Measurements from ENCODE around the gene TMEM117.

- TF ChIP-seq CTCF (IDR thresholded peaks at IDR 0.05; ENCODE audit: low read length) (peak; percentile 63; the same call in 1 of the 2 replicates), EZH2 (IDR thresholded peaks at IDR 0.05; ENCODE audit: borderline replicate concordance, low read length) (no peak)
These were observed 179.6 kb downstream of the TMEM117 start for GRCh38 chr12:44015333-44015941.

All from OCI-LY1 (cell line).